Effector memory CD4-positive, alpha-beta T cell (primary cell): ENCODE data around the gene EIF4B.
"Not testable (repeated sequence)": the region's sequence is repeated elsewhere in the genome, so short reads cannot be mapped to it uniquely, and the experiment has no call there.

Experiments used
- DNase-seq, 3 donors: peaks; one replicate each; pipeline ENCODE4 v3.0.0-alpha.2; 2020
- H3K27ac ChIP-seq: 2 replicates; pipeline ENCODE4 v1.7.0; 2013; ENCODE audit warnings: mild to moderate bottlenecking, low read length, moderate library complexity; ENCODE audit not compliant: insufficient read depth, poor library complexity, severe bottlenecking
- H3K27me3 ChIP-seq: replicated peaks from 2 replicates; pipeline ENCODE4 v1.7.0; 2013; ENCODE audit warnings: mild to moderate bottlenecking, low read length; ENCODE audit not compliant: insufficient read depth, control insufficient read depth, poor library complexity, severe bottlenecking
- H3K36me3 ChIP-seq: 2 replicates; pipeline ENCODE4 v1.7.0; 2013; ENCODE audit warnings: mild to moderate bottlenecking, low read length, moderate library complexity; ENCODE audit not compliant: control insufficient read depth, insufficient read depth
- H3K4me1 ChIP-seq: 2 replicates; pipeline ENCODE4 v1.7.0; 2013; ENCODE audit warnings: low read length, mild to moderate bottlenecking; ENCODE audit not compliant: control insufficient read depth, insufficient read depth, poor library complexity, severe bottlenecking
- H3K4me3 ChIP-seq: 2 replicates; pipeline ENCODE4 v1.7.0; 2013; ENCODE audit warnings: low read length, low read depth, mild to moderate bottlenecking; ENCODE audit not compliant: insufficient read depth, poor library complexity, severe bottlenecking
- H3K9me3 ChIP-seq: 2 replicates; pipeline ENCODE4 v1.7.0; 2013; ENCODE audit warnings: mild to moderate bottlenecking, low read length, moderate library complexity; ENCODE audit not compliant: control insufficient read depth

EIF4B gene

GRCh38 chr12:53012928-53013327 is 6.7 kb downstream of the EIF4B start:
- Histone ChIP-seq H3K9me3 (no peaks in the 10 kb centered on the region), H3K27me3 (no peaks in the 10 kb centered on the region), H3K36me3 (peaks cover 32% of the 10 kb centered on the region), H3K27ac (no peak overlapping the region), H3K4me1 (peaks cover 24% of the 10 kb centered on the region), H3K4me3 (no peak overlapping the region)
- DNase-seq = no peak

GRCh38 chr12:53014709-53015108 is 8.5 kb downstream of the EIF4B start:
- DNase-seq = no peak
- H3K36me3 ChIP-seq = peaks cover 48% of the 10 kb centered on the region
- no peak overlapping the region for H3K4me3 ChIP-seq
- H3K9me3 ChIP-seq = no peaks in the 10 kb centered on the region
- peaks cover 11% of the 10 kb centered on the region for H3K4me1 ChIP-seq
- no peaks in the 10 kb centered on the region for H3K27me3 ChIP-seq
- no peak overlapping the region for H3K27ac ChIP-seq

GRCh38 chr12:53025250-53025649 is 19.0 kb downstream of the EIF4B start:
- Histone ChIP-seq H3K4me1 (no peaks in the 10 kb centered on the region), H3K27me3 (no peaks in the 10 kb centered on the region), H3K4me3 (no peak overlapping the region), H3K36me3 (peaks cover 82% of the 10 kb centered on the region), H3K9me3 (no peaks in the 10 kb centered on the region), H3K27ac (no peak overlapping the region)
- DNase-seq = no peak

- peaks cover 79% of the 10 kb centered on the region for H3K36me3 ChIP-seq
These were observed 20.8 kb downstream of the EIF4B start for GRCh38 chr12:53027014-53027413.

GRCh38 chr12:53031616-53032015 is 25.4 kb downstream of the EIF4B start:
- no peak for DNase-seq
- H3K36me3 ChIP-seq = peaks cover 82% of the 10 kb centered on the region
- no peaks in the 10 kb centered on the region for H3K27me3 ChIP-seq
- H3K9me3 ChIP-seq = no peaks in the 10 kb centered on the region
- no peaks in the 10 kb centered on the region for H3K4me1 ChIP-seq
- no peak overlapping the region for H3K27ac ChIP-seq
- no peak overlapping the region for H3K4me3 ChIP-seq

More at GRCh38 chr12:53027014-53027413, 20.8 kb downstream of the EIF4B start:
- H3K27me3 ChIP-seq, H3K4me3 ChIP-seq, H3K9me3 ChIP-seq, H3K4me1 ChIP-seq, DNase-seq, H3K27ac ChIP-seq: not testable (repeated sequence)

- H3K9me3 ChIP-seq, H3K4me1 ChIP-seq, H3K4me3 ChIP-seq, H3K27ac ChIP-seq, DNase-seq, H3K27me3 ChIP-seq: not testable (repeated sequence)
- H3K36me3 ChIP-seq = peaks cover 81% of the 10 kb centered on the region
These were observed 27.6 kb downstream of the EIF4B start for GRCh38 chr12:53033832-53034231.

- no peak for DNase-seq
- no peaks in the 10 kb centered on the region for H3K9me3 ChIP-seq
- H3K27ac ChIP-seq = no peak overlapping the region
- peaks cover 80% of the 10 kb centered on the region for H3K36me3 ChIP-seq
- H3K4me3 ChIP-seq = no peak overlapping the region
- H3K4me1 ChIP-seq = peaks cover 5% of the 10 kb centered on the region
- H3K27me3 ChIP-seq = no peaks in the 10 kb centered on the region
These were observed 28.2 kb downstream of the EIF4B start for GRCh38 chr12:53034459-53034858.

GRCh38 chr12:53036802-53037201 is 30.5 kb downstream of the EIF4B start:
- H3K4me1 ChIP-seq = peaks cover 5% of the 10 kb centered on the region
- DNase-seq = no peak
- H3K9me3 ChIP-seq = no peaks in the 10 kb centered on the region
- no peaks in the 10 kb centered on the region for H3K27me3 ChIP-seq
- no peak overlapping the region for H3K4me3 ChIP-seq
- H3K27ac ChIP-seq = no peak overlapping the region
- H3K36me3 ChIP-seq = peaks cover 68% of the 10 kb centered on the region

- H3K4me3 ChIP-seq = no peak overlapping the region
- H3K27me3 ChIP-seq = no peaks in the 10 kb centered on the region
- no peaks in the 10 kb centered on the region for H3K9me3 ChIP-seq
- H3K27ac ChIP-seq = no peak overlapping the region
- H3K4me1 ChIP-seq = peaks cover 5% of the 10 kb centered on the region
- peaks cover 41% of the 10 kb centered on the region for H3K36me3 ChIP-seq
- no peak for DNase-seq
These were observed 33.6 kb downstream of the EIF4B start for GRCh38 chr12:53039851-53040250.

GRCh38 chr12:53042607-53043454 is 36.6 kb downstream of the EIF4B start:
- Histone ChIP-seq H3K27me3 (no peaks in the 10 kb centered on the region), H3K9me3 (no peaks in the 10 kb centered on the region), H3K27ac (no peak overlapping the region), H3K4me1 (peaks cover 8% of the 10 kb centered on the region), H3K36me3 (peaks cover 15% of the 10 kb centered on the region), H3K4me3 (no peak overlapping the region)
- no peak for DNase-seq
